Ovary (tissue), 3 donors: Measurements from ENCODE around the gene DOCK10.

Source experiments
- CTCF ChIP-seq, 3 donors: fragments of 450-650 bp in 2 of 3; fragments of 200-600 bp in 1 of 3; IDR thresholded peaks; one replicate each; pipeline versions ENCODE4 v1.5.1 to v1.8.0; 2016 to 2022; ENCODE audit warnings: antibody characterized with exemption in 3 of 3, mild to moderate bottlenecking in 1 of 3
- EP300 ChIP-seq: sonication (generic); formaldehyde crosslinking; IDR thresholded peaks from one replicate; pipeline ENCODE4 v1.6.1; 2017; ENCODE audit warnings: antibody characterized with exemption
- POLR2A ChIP-seq: fragments of 450-650 bp; IDR thresholded peaks from one replicate; pipeline ENCODE4 v1.6.1; 2017; ENCODE audit warnings: antibody characterized with exemption, mild to moderate bottlenecking, moderate library complexity
- donor health status: DM: no; HTN: no; CAD: no.

GRCh38 chr2:224836263-224836662 is 206.0 kb downstream of the DOCK10 start:
- TF ChIP-seq CTCF (IDR thresholded peaks at IDR 0.05) (no peak), POLR2A (no peak), EP300 (no peak)
